Measurements from ENCODE around the gene GPR3. TPM values are rescaled to one million over a fixed set of nuclear protein-coding genes. Genes with fewer than 3 reads are reported as not detected.

Gene GPR3
- polyA plus RNA-seq, 4 donors: 0.15 to 0.36 TPM; not detected in 2

DNA sequence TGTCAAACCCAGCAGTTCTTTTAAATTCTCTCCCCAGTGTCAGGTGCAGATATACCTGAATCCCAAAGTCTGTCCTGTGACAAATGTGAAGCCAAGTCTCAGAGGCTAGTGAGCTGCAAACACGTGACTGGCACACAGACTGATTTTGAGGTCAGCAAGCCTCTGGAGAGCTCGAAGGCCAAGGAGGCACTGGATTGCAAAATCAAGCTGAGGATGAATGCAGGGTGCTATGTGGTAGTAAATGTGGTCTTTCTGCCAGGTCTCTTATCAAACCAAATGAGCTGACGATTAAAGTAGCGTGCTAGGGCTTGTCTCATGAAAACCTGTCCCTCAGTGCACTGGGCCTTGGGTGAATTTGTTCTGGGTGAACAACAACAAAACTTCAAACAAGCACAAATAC lies 20.6 kb downstream of the GPR3 start:
- H3K27ac ChIP-seq (ENCODE audit: low read depth in 1 of 3, low read length in 2 of 3): no peak overlapping the region
- H3K4me3 ChIP-seq (ENCODE audit: low read depth in 1 of 3, low read length in 3 of 3): no peak overlapping the region
- H3K4me1 ChIP-seq (ENCODE audit: control insufficient read depth in 3 of 3, insufficient read depth in 2 of 3, low read depth in 1 of 3, low read length in 2 of 3): peaks cover 0 to 6% (median 0%) of the 10 kb centered on the region in 3 donors
- FAIRE-seq: no peak
- no peaks in the 10 kb centered on the region for H3K9me3 ChIP-seq (ENCODE audit: control insufficient read depth in 2 of 2, insufficient read depth in 1 of 2, low read depth in 1 of 2, low read length in 1 of 2)
- H3K36me3 ChIP-seq (ENCODE audit: control insufficient read depth in 3 of 3, insufficient read depth in 2 of 3, low read depth in 1 of 3, low read length in 3 of 3): peaks cover 25 to 72% (median 49%) of the 10 kb centered on the region in 3 donors
- H3K27me3 ChIP-seq (ENCODE audit: control insufficient read depth in 3 of 3, insufficient read depth in 3 of 3, low read length in 3 of 3): no peaks in the 10 kb centered on the region
- 84 to 90% (median 85%) methylated on average over 4 of the region's 4 CpGs for WGBS, 3 donors
- DNase-seq: no peak

DNA sequence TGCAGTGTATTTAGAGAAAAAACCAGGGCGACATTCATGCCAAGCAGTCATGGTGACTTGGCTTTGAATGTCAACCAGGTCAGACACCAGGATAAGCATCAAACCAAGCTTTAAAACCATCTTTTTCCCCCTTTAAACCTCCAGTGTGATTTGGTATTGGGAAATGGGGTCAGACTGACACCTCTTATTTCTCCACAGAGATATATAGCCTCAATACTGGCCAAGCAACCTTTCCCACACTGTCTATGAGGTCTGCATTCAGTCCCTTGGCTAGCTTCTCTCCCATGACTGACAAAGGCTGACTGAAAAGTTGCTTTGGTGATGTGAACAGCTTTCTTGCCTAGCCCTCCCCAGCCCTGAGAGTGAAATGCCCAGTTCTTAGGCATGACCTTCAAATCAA lies 21.7 kb downstream of the GPR3 start:
- FAIRE-seq: no peak
- H3K27ac ChIP-seq (ENCODE audit: low read depth in 1 of 3, low read length in 2 of 3): no peak overlapping the region
- no peaks in the 10 kb centered on the region for H3K9me3 ChIP-seq (ENCODE audit: control insufficient read depth in 2 of 2, insufficient read depth in 1 of 2, low read depth in 1 of 2, low read length in 1 of 2)
- DNase-seq: no peak
- WGBS, 3 donors: 86 to 96% (median 93%) methylated on average over 1 of the region's 1 CpG
- peaks cover 0 to 17% (median 0%) of the 10 kb centered on the region in 3 donors for H3K4me1 ChIP-seq (ENCODE audit: control insufficient read depth in 3 of 3, insufficient read depth in 2 of 3, low read depth in 1 of 3, low read length in 2 of 3)
- H3K36me3 ChIP-seq (ENCODE audit: control insufficient read depth in 3 of 3, insufficient read depth in 2 of 3, low read depth in 1 of 3, low read length in 3 of 3): peaks cover 24 to 65% (median 43%) of the 10 kb centered on the region in 3 donors
- no peaks in the 10 kb centered on the region for H3K27me3 ChIP-seq (ENCODE audit: control insufficient read depth in 3 of 3, insufficient read depth in 3 of 3, low read length in 3 of 3)
- no peak overlapping the region for H3K4me3 ChIP-seq (ENCODE audit: low read depth in 1 of 3, low read length in 3 of 3)

DNA sequence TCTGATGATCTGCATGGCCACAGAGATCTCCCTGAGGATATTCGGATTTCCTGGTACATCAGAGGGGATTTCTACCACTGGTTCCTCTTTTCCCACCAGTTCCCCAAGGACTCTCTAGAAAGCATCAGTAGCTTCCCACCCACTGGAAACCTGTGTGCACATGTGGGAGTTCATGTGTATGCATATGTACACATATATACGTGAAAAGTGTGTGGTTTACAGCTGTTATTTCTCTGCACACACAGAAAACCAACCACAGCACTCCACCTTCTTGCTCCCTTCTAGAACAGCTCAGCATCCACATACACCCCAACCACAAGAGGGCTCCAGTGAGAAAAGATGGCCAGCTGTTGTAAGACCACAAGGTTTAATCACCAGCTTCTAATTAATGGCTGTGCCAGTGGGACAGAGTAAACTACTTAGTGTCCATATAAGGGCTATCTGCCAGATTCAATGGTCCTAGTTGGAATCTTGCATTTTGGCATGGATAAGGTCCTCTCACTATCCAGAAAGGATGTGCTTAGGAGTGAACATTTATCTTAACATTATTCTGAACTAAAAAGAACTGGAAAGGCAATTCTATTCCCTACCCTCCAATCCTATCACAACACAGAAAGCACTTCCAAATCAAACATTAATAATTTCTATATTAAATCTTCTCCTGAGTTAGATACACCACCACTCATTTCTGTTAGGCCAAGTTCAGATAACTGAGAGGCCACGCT lies 24.1 kb downstream of the GPR3 start:
- 69 to 75% (median 71%) methylated on average over 3 of the region's 3 CpGs for WGBS, 3 donors
- Histone ChIP-seq H3K27me3 (ENCODE audit: control insufficient read depth in 3 of 3, insufficient read depth in 3 of 3, low read length in 3 of 3) (no peaks in the 10 kb centered on the region), H3K4me3 (ENCODE audit: low read depth in 1 of 3, low read length in 3 of 3) (no peak overlapping the region), H3K9me3 (ENCODE audit: control insufficient read depth in 2 of 2, insufficient read depth in 1 of 2, low read depth in 1 of 2, low read length in 1 of 2) (no peaks in the 10 kb centered on the region), H3K4me1 (ENCODE audit: control insufficient read depth in 3 of 3, insufficient read depth in 2 of 3, low read depth in 1 of 3, low read length in 2 of 3) (peaks cover 0 to 17% (median 0%) of the 10 kb centered on the region in 3 donors), H3K27ac (ENCODE audit: low read depth in 1 of 3, low read length in 2 of 3) (no peak overlapping the region), H3K36me3 (ENCODE audit: control insufficient read depth in 3 of 3, insufficient read depth in 2 of 3, low read depth in 1 of 3, low read length in 3 of 3) (peaks cover 18 to 44% (median 27%) of the 10 kb centered on the region in 3 donors)
- DNase-seq (peak; percentile 79 to 80), FAIRE-seq (no peak)

DNA sequence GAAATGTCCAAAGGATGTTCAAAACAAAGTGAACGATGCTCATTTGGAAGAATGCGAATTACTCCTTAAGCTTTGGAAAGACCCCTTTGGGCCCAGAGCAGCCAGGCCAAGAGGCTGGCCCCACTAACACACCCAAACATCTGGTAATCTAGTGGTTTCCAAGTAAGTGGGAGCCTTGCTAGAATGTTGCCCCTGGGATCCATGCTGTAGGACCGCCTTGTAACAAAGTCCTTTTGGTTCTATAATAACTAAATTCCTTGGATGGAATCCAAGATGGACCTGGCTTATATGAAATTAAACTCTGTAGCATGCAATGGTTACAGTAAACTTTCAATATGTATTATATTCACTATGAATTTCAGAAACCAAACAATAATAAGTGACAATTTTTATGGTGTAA lies 25.3 kb downstream of the GPR3 start:
- H3K4me3 ChIP-seq (ENCODE audit: low read depth in 1 of 3, low read length in 3 of 3): no peak overlapping the region
- H3K36me3 ChIP-seq (ENCODE audit: control insufficient read depth in 3 of 3, insufficient read depth in 2 of 3, low read depth in 1 of 3, low read length in 3 of 3): peaks cover 10 to 34% (median 24%) of the 10 kb centered on the region in 3 donors
- no peak for DNase-seq
- H3K27ac ChIP-seq (ENCODE audit: low read depth in 1 of 3, low read length in 2 of 3): peak overlapping the region in 2 of 3 donors; percentile 26 to 73
- no peak for FAIRE-seq
- 72 to 82% (median 78%) methylated on average over 3 of the region's 3 CpGs for WGBS, 3 donors
- H3K27me3 ChIP-seq (ENCODE audit: control insufficient read depth in 3 of 3, insufficient read depth in 3 of 3, low read length in 3 of 3): no peaks in the 10 kb centered on the region
- H3K4me1 ChIP-seq (ENCODE audit: control insufficient read depth in 3 of 3, insufficient read depth in 2 of 3, low read depth in 1 of 3, low read length in 2 of 3): peaks cover 0 to 17% (median 0%) of the 10 kb centered on the region in 3 donors
- no peaks in the 10 kb centered on the region for H3K9me3 ChIP-seq (ENCODE audit: control insufficient read depth in 2 of 2, insufficient read depth in 1 of 2, low read depth in 1 of 2, low read length in 1 of 2)

DNA sequence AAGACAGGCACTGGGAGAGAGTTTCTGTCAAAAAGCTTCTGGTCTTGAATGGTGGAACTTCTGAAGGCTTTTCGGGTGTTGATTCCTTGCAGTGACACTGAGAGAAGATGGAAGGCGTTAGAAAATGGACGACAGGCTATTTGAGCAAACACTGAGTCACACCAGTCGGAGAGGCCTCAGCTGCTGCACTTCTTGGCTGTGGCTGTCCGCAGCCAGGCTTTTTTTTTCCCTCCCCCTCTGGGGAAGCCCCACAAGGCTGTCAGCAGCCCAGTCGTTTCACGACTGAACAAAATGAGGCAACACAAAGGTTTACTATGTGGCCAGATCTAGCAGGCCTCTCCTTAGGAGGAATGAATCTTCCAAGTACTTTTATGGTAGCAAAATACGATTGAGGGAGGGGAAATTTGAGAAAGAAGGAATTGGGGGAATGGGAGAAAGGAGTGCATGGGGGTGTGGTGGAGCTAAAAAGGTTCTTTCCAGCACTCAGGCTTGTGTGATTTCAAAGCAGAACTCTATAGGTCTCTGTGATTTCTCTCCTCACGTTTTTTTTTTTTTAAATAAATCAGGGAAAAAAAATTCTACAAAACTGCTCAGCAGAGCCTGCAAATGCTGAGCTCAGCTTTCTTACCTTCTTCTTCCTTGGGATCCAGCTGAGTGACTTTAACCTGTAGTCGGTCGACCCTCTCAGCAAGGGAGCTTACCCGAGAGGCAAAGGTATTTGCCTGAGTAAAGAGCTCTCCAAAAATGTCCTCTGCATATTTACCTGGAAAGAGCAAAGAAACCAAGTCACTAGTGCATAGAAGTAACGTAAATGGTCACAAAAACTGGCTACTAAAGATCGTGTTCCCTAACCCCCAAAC lies 26.1 kb downstream of the GPR3 start:
- WGBS, 3 donors: 38 to 55% (median 51%) methylated on average over 14 of the region's 14 CpGs
- Histone ChIP-seq H3K27ac (ENCODE audit: low read depth in 1 of 3, low read length in 2 of 3) (peak overlapping the region; percentile 25 to 78 (median 73)), H3K36me3 (ENCODE audit: control insufficient read depth in 3 of 3, insufficient read depth in 2 of 3, low read depth in 1 of 3, low read length in 3 of 3) (peaks cover 9 to 28% (median 17%) of the 10 kb centered on the region in 3 donors)

DNA sequence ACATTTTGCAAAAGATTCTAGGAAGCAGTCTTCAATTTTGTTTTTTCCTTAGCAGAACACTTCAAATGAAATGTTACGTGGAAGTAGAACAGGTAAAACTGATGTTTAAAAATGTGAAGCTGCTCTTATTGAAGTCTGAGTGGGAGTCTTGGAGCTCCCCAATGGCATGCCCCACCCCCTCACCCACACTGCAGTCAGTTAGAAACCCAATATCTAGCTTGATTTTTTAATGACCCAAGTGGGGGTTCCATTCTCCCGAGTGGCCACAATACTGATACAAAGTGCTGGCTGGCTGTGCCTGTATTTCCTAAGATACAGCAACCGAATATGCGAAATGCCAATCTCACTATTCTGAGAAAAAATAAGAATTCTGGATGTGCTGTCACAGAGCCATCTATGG lies 31.3 kb downstream of the GPR3 start:
- DNase-seq (no peak), FAIRE-seq (no peak)
- H3K4me3 ChIP-seq (ENCODE audit: low read depth in 1 of 3, low read length in 3 of 3): no peak overlapping the region
- peaks cover 3 to 38% (median 5%) of the 10 kb centered on the region in 3 donors for H3K36me3 ChIP-seq (ENCODE audit: control insufficient read depth in 3 of 3, insufficient read depth in 2 of 3, low read depth in 1 of 3, low read length in 3 of 3)
- H3K27ac ChIP-seq (ENCODE audit: low read depth in 1 of 3, low read length in 2 of 3): no peak overlapping the region
- H3K4me1 ChIP-seq (ENCODE audit: control insufficient read depth in 3 of 3, insufficient read depth in 2 of 3, low read depth in 1 of 3, low read length in 2 of 3): peaks cover 0 to 13% (median 3%) of the 10 kb centered on the region in 3 donors
- 90 to 94% (median 92%) methylated on average over 4 of the region's 4 CpGs for WGBS, 3 donors
- no peaks in the 10 kb centered on the region for H3K27me3 ChIP-seq (ENCODE audit: control insufficient read depth in 3 of 3, insufficient read depth in 3 of 3, low read length in 3 of 3)
- H3K9me3 ChIP-seq (ENCODE audit: control insufficient read depth in 2 of 2, insufficient read depth in 1 of 2, low read depth in 1 of 2, low read length in 1 of 2): no peaks in the 10 kb centered on the region

More for the DNA sequence above, 26.1 kb downstream of the GPR3 start:
- DNase-seq (peak in 1 of 2 donors; percentile 73), FAIRE-seq (no peak)
- Histone ChIP-seq H3K27me3 (ENCODE audit: control insufficient read depth in 3 of 3, insufficient read depth in 3 of 3, low read length in 3 of 3) (no peaks in the 10 kb centered on the region), H3K4me1 (ENCODE audit: control insufficient read depth in 3 of 3, insufficient read depth in 2 of 3, low read depth in 1 of 3, low read length in 2 of 3) (peaks cover 0 to 17% (median 0%) of the 10 kb centered on the region in 3 donors), H3K9me3 (ENCODE audit: control insufficient read depth in 2 of 2, insufficient read depth in 1 of 2, low read depth in 1 of 2, low read length in 1 of 2) (no peaks in the 10 kb centered on the region), H3K4me3 (ENCODE audit: low read depth in 1 of 3, low read length in 3 of 3) (no peak overlapping the region)

DNA sequence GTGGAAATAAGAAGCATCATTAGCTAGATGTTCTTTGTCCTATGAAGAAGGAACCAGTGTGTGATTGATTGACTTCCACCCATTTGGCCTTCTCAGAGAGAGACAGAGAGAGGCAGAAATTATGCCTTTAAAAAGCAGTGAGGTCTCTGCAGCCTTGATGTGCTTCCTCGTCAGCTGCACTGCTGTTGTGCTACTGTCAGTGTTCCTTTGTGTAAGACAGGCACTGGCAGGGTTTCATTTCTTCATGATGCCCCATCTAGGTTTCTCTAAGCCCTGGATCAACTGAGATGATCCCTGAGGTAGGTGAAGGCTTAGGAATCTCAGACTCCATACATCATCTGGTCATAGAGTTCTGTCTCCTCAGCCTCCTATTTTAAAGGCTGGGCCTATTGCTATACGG lies 34.9 kb downstream of the GPR3 start:
- Histone ChIP-seq H3K27me3 (ENCODE audit: control insufficient read depth in 3 of 3, insufficient read depth in 3 of 3, low read length in 3 of 3) (no peaks in the 10 kb centered on the region), H3K36me3 (ENCODE audit: control insufficient read depth in 3 of 3, insufficient read depth in 2 of 3, low read depth in 1 of 3, low read length in 3 of 3) (peaks cover 3 to 44% (median 5%) of the 10 kb centered on the region in 3 donors), H3K4me1 (ENCODE audit: control insufficient read depth in 3 of 3, insufficient read depth in 2 of 3, low read depth in 1 of 3, low read length in 2 of 3) (peaks cover 0 to 27% (median 14%) of the 10 kb centered on the region in 3 donors), H3K27ac (ENCODE audit: low read depth in 1 of 3, low read length in 2 of 3) (peak overlapping the region in 1 of 3 donors; percentile 1), H3K9me3 (ENCODE audit: control insufficient read depth in 2 of 2, insufficient read depth in 1 of 2, low read depth in 1 of 2, low read length in 1 of 2) (no peaks in the 10 kb centered on the region), H3K4me3 (ENCODE audit: low read depth in 1 of 3, low read length in 3 of 3) (no peak overlapping the region)
- FAIRE-seq: no peak
- 73 to 77% (median 75%) methylated on average over 2 of the region's 2 CpGs for WGBS, 3 donors
- DNase-seq: no peak

DNA sequence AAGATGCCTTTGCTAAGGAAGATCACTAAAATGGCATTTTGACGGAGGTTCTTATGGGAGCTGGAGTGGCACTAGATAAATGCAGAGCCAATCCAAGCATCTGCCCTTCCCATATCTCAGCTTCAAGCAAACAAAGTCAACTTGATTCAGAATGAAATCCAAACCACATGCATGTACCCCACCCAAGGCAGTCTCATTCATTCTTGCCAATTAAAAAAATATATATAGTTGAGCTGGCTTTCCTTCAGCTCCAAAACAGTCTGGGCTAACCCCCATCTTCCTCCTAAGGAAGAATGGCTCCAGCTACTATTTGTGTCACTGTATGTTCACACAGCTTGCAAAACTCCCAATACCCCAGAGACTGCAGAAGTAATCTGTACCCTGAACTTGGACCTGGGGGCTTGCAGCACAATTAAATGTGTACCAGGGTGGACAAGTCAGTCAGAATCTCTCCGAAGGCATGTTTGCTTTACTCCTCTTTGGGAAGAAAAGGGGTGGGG lies 35.4 kb downstream of the GPR3 start:
- DNase-seq (no peak), FAIRE-seq (no peak)
- 76 to 85% (median 81%) methylated on average over 2 of the region's 2 CpGs for WGBS, 3 donors
- H3K27me3 ChIP-seq (ENCODE audit: control insufficient read depth in 3 of 3, insufficient read depth in 3 of 3, low read length in 3 of 3): no peaks in the 10 kb centered on the region
- peak overlapping the region in 2 of 3 donors; percentile 40 to 58 for H3K27ac ChIP-seq (ENCODE audit: low read depth in 1 of 3, low read length in 2 of 3)
- H3K36me3 ChIP-seq (ENCODE audit: control insufficient read depth in 3 of 3, insufficient read depth in 2 of 3, low read depth in 1 of 3, low read length in 3 of 3): peaks cover 3 to 44% (median 5%) of the 10 kb centered on the region in 3 donors
- H3K4me1 ChIP-seq (ENCODE audit: control insufficient read depth in 3 of 3, insufficient read depth in 2 of 3, low read depth in 1 of 3, low read length in 2 of 3): peaks cover 0 to 27% (median 14%) of the 10 kb centered on the region in 3 donors
- H3K9me3 ChIP-seq (ENCODE audit: control insufficient read depth in 2 of 2, insufficient read depth in 1 of 2, low read depth in 1 of 2, low read length in 1 of 2): no peaks in the 10 kb centered on the region
- H3K4me3 ChIP-seq (ENCODE audit: low read depth in 1 of 3, low read length in 3 of 3): no peak overlapping the region
